K562 (cell line): ENCODE results near the gene NIPA2. TPM values are rescaled to one million over a fixed set of nuclear protein-coding genes. Genes with fewer than 3 reads are reported as not detected.

Experiments used
- ATAC-seq: fragments of 200-7000 bp; cut with Tn5 transposase; 3 replicates; pipeline ENCODE4 v1.9.1; 2020; ENCODE audit warnings: moderate library complexity
- BruUV-seq: library from RNA; stranded (reverse); fragments of 400-500 nt; replicated peaks from 2 replicates; lab custom pipeline; 2021; lab: Mats Ljungman, UMichigan
- CTCF ChIA-PET: fragments of 300-600 bp; formaldehyde crosslinking; extraction: SDS; loops from one replicate; lab custom pipeline; 2021; ENCODE audit warnings: low intra/inter-chr PET ratio; lab: Yijun Ruan, JAX
- POLR2A ChIA-PET: fragments of 300-600, 350-650 bp; sonication (Branson Sonifier 250); formaldehyde crosslinking; extraction: SDS; loops from one replicate; lab custom pipeline; 2021; ENCODE audit warnings: antibody characterized with exemption, inconsistent platforms; lab: Yijun Ruan, JAX
- DNase-seq, 4 experiments: peaks; one replicate each; pipeline versions ENCODE4 v3.0.0 to v3.0.0-alpha.2; 2011 to 2018; ENCODE audit warnings: low spot score in 3 of 4, mixed read lengths in 3 of 4; ENCODE audit errors: extremely low read depth in 1 of 4
- FAIRE-seq: peaks from 2 replicates; lab custom pipeline; 2011; peaks lifted over from hg19 to GRCh38; lab: Jason Lieb, UNC
- H2AFZ ChIP-seq: 2 replicates; pipeline ENCODE4 v1.6.0; 2011; ENCODE audit warnings: low read depth, low read length, control low read depth, inconsistent platforms
- H3K27ac ChIP-seq: fragments of 200-600 bp; 3 replicates; pipeline ENCODE4 v1.8.0; 2011; ENCODE audit warnings: low read depth, mild to moderate bottlenecking, control low read depth, inconsistent platforms, low read length, moderate library complexity, mixed read lengths; ENCODE audit errors: extremely low read depth
- H3K27me3 ChIP-seq, 2 experiments: fragments of 300-600 bp in 1 of 2; 2 replicates in 1 of 2; 3 replicates in 1 of 2; pipeline versions ENCODE4 v1.6.0 to v1.8.0; 2011; ENCODE audit warnings: inconsistent platforms in 2 of 2, low read length in 2 of 2, mild to moderate bottlenecking in 1 of 2, mixed read lengths in 1 of 2, moderate library complexity in 1 of 2; ENCODE audit not compliant: control insufficient read depth in 2 of 2, insufficient read depth in 2 of 2
- H3K36me3 ChIP-seq: fragments of 300-600 bp; 3 replicates; pipeline ENCODE4 v1.8.0; 2011; ENCODE audit warnings: mild to moderate bottlenecking, low read length, inconsistent platforms; ENCODE audit not compliant: control insufficient read depth, insufficient read depth
- H3K4me1 ChIP-seq, 2 experiments: fragments of 200-600 bp in 1 of 2; replicated peaks in 1 of 2; 2 replicates in 1 of 2; 3 replicates in 1 of 2; pipeline versions ENCODE4 v1.5.1 to v1.8.0; 2011; ENCODE audit warnings: inconsistent platforms in 2 of 2, low read length in 2 of 2, mild to moderate bottlenecking in 1 of 2, mixed read lengths in 1 of 2, moderate library complexity in 1 of 2; ENCODE audit not compliant: control insufficient read depth in 2 of 2, insufficient read depth in 2 of 2
- H3K4me2 ChIP-seq: 2 replicates; pipeline ENCODE4 v1.6.1; 2011; ENCODE audit warnings: low read length, control low read depth, inconsistent platforms, mixed read lengths; ENCODE audit not compliant: insufficient read depth
- H3K4me3 ChIP-seq: fragments of 200-600 bp; sonication (generic), shearing (Covaris generic); 2 replicates; pipeline ENCODE4 v1.5.1; 2016; ENCODE audit warnings: control low read depth, inconsistent platforms
- H3K79me2 ChIP-seq: fragments of 200-600 bp; 3 replicates; pipeline ENCODE4 v1.8.0; 2011; ENCODE audit warnings: low read length, inconsistent platforms; ENCODE audit not compliant: control insufficient read depth, insufficient read depth
- H3K9ac ChIP-seq, 2 experiments: 2 replicates each; pipeline versions ENCODE4 v1.6.0 to v1.6.1; 2011; ENCODE audit warnings: low read depth in 2 of 2, low read length in 2 of 2, control low read depth in 1 of 2, inconsistent platforms in 1 of 2, mild to moderate bottlenecking in 1 of 2, mixed read lengths in 1 of 2; ENCODE audit not compliant: insufficient read depth in 1 of 2
- H3K9me1 ChIP-seq: one replicate; pipeline ENCODE4 v1.6.0; 2011; ENCODE audit warnings: inconsistent platforms, mild to moderate bottlenecking, low read length, moderate library complexity; ENCODE audit not compliant: control insufficient read depth, insufficient read depth
- H3K9me3 ChIP-seq: replicated peaks from 2 replicates; pipeline ENCODE4 v1.5.1; 2011; ENCODE audit warnings: low read depth, low read length, inconsistent platforms; ENCODE audit not compliant: control insufficient read depth, insufficient read depth
- H4K20me1 ChIP-seq: replicated peaks from 2 replicates; pipeline ENCODE4 v1.6.1; 2011; ENCODE audit warnings: low read length, inconsistent platforms, mixed read lengths; ENCODE audit not compliant: control insufficient read depth, insufficient read depth
- ASH1L ChIP-seq: fragments of 450-650 bp; IDR thresholded peaks from 2 replicates; pipeline ENCODE4 v1.6.1; 2018; ENCODE audit warnings: borderline replicate concordance, mild to moderate bottlenecking, low read depth; ENCODE audit not compliant: partially characterized antibody
- ATF1 ChIP-seq, 2 experiments: fragments of 450-650 bp in 1 of 2; IDR thresholded peaks; 2 replicates each; pipeline ENCODE4 v1.6.1; 2016; ENCODE audit warnings: missing compliant biosample characterization in 1 of 2, missing genetic modification characterization in 1 of 2
- FOSL1 ChIP-seq: fragments of 200-800 bp; sonication (Bioruptor generic); conservative IDR thresholded peaks from 2 replicates; pipeline ENCODE4 v1.6.1; 2016; ENCODE audit warnings: missing genetic modification characterization, missing compliant biosample characterization
- FOXA3 ChIP-seq, 2 experiments: fragments of 450-650 bp in 1 of 2; sonication (generic) in 1 of 2; formaldehyde crosslinking; IDR thresholded peaks in 1 of 2; conservative IDR thresholded peaks in 1 of 2; 2 replicates each; pipeline versions ENCODE4 v1.4.0 to v1.8.0; 2020 to 2022; ENCODE audit warnings: mild to moderate bottlenecking in 2 of 2, missing genetic modification reagents in 1 of 2
- LCOR ChIP-seq: sonication (generic); formaldehyde crosslinking; IDR thresholded peaks from 2 replicates; pipeline ENCODE4 v1.8.0; 2022; ENCODE audit warnings: mild to moderate bottlenecking, missing genetic modification reagents
- MYBL2 ChIP-seq, 2 experiments: fragments of 450-650 bp in 1 of 2; sonication (generic) in 1 of 2; formaldehyde crosslinking in 1 of 2; IDR thresholded peaks; 2 replicates each; pipeline versions ENCODE4 v1.6.1 to v1.8.1; 2017 to 2022; ENCODE audit warnings: borderline replicate concordance in 1 of 2, inconsistent platforms in 1 of 2, low read depth in 1 of 2, mild to moderate bottlenecking in 1 of 2, missing genetic modification reagents in 1 of 2, moderate library complexity in 1 of 2
- PTRF ChIP-seq: fragments of 450-650 bp; IDR thresholded peaks from 2 replicates; pipeline ENCODE4 v1.6.1; 2016; ENCODE audit warnings: mild to moderate bottlenecking, missing genetic modification characterization, missing compliant biosample characterization
- YY1 ChIP-seq, 3 experiments: IDR thresholded peaks; 2 replicates each; pipeline ENCODE4 v1.6.1; 2011; ENCODE audit warnings: low read length in 2 of 3, mild to moderate bottlenecking in 2 of 3, moderate library complexity in 2 of 3, borderline replicate concordance in 1 of 3, control low read depth in 1 of 3, low read depth in 1 of 3; ENCODE audit not compliant: insufficient read depth in 3 of 3, insufficient replicate concordance in 2 of 3, control insufficient read depth in 1 of 3, insufficient read length in 1 of 3; ENCODE audit errors: extremely low read depth in 1 of 3
- ZNF589 ChIP-seq: fragments of 200-800 bp; sonication (Bioruptor generic); IDR thresholded peaks from 2 replicates; pipeline ENCODE4 v1.6.1; 2016; ENCODE audit warnings: low read depth, missing genetic modification characterization, missing compliant biosample characterization
- WGBS: fragments of 100-300 bp; shearing (Covaris generic); methylation state at CpG from one replicate; pipeline ENCODE4 v1.1.6; 2016; ENCODE audit warnings: low coverage, mixed read lengths; ENCODE audit not compliant: insufficient coverage; ENCODE audit errors: missing lambda C conversion rate; 5-methylcytosine and 5-hydroxymethylcytosine counted together
- in situ Hi-C: fragments of 300-500 bp; cut with MboI; formaldehyde crosslinking; loops from 4 replicates; pipeline ENCODE4 v1.15.0; 2018; ENCODE audit warnings: inconsistent platforms, mixed read lengths
- intact Hi-C: fragments of 100-400 bp; cut with micrococcal nuclease; formaldehyde crosslinking; loops from 2 replicates; pipeline ENCODE4 v1.14.2; 2022
- polyA plus RNA-seq, 8 experiments: library from polyadenylated mRNA; depleted of rRNA in 4 of 8; stranded (reverse) in 5 of 8; unstranded in 3 of 8; fragments of >200 nt; fragmentation: Nextera tagmentation in 2 of 8; fragmentation: Illumina TruSeq in 1 of 8; extraction: Ambion mirVana in 2 of 8; extraction: Trizol in 1 of 8; gene quantifications; 2 replicates each; pipeline versions ENCODE4 v1.2.1 to v1.2.3, GENCODE V29; 2011 to 2014; ENCODE audit warnings: inconsistent platforms in 1 of 8, missing spikeins in 1 of 8
- total RNA-seq, 7 experiments: library from RNA; depleted of rRNA in 6 of 7; stranded (reverse); fragments of >200 nt in 6 of 7; fragmentation: Illumina TruSeq in 2 of 7; extraction: Trizol in 2 of 7; gene quantifications; 2 replicates each; pipeline versions ENCODE4 v1.2.1 to v1.2.3, GENCODE V29; 2011 to 2021; ENCODE audit warnings: low replicate concordance in 1 of 7
- TF ChIP-seq, protein P1 (sequence below): fragments of 450-650 bp; IDR thresholded peaks from 2 replicates; pipeline ENCODE4 v1.6.1; 2018; ENCODE audit not compliant: partially characterized antibody

The NIPA2 gene
- total and polyA plus RNA-seq, 9 of the 15 experiments (the other 6 are each of a cell fraction or from before 2014, with no cell fraction given): 18.7 to 107 (median 87.3) TPM

DNA sequence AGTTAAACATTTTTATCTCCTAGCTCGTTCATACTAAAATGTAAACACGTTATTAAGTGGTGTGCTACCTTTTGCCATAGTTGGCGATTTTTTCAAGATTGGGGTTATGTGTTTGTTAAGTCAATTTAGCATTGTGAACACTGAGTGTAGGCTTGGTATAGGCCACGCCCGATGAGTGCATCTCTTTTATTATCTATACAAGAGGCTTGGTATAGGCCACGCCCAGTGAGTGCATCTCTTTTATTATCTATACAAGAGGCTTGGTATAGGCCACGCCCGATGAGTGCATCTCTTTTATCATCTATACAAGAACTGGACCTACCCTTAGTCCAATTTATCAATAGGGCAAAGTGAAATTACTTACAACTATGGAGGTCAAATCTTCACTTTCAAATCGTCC, 70.4 kb downstream of the NIPA2 start:
- ATAC-seq: 0 out of 3 replicates have a peak, but pooled peaks have one; percentile 35
- Histone ChIP-seq H3K4me3 (no peak overlapping the region), H2AFZ (no peak overlapping the region), H3K79me2 (no peaks in the 10 kb centered on the region), H3K4me2 (no peak overlapping the region), H3K9me1 (no peaks in the 10 kb centered on the region), H3K36me3 (peaks cover 36% of the 10 kb centered on the region; the same call in 2 of the 3 replicates), H3K27me3 (no peaks in the 10 kb centered on the region), H3K9ac (no peak overlapping the region), H3K4me1 (peaks cover 0 to 3% of the 10 kb centered on the region in 2 experiments; a peak in 3 of 5 replicates), H3K27ac (no peak overlapping the region), H3K9me3 (no peaks in the 10 kb centered on the region), H4K20me1 (no peaks in the 10 kb centered on the region)
- intact Hi-C loops: no loop called here
- TF ChIP-seq ASH1L: no peak
- no peak for TF ChIP-seq ZNF589 (CRISPR knock-in tag)
- no peak for FAIRE-seq
- POLR2A ChIA-PET: interaction anchor here (0.6 kb wide), 1 partner anchor 192 kb away, joined by 3 read pairs; no protein-coding TSS in a partner anchor
- DNase-seq: no peak
- CTCF ChIA-PET: no interaction called here
- 78% methylated on average over 9 of the region's 9 CpGs for WGBS
- no TSS peak for BruUV-seq
- in situ Hi-C loops: no loop called here

DNA sequence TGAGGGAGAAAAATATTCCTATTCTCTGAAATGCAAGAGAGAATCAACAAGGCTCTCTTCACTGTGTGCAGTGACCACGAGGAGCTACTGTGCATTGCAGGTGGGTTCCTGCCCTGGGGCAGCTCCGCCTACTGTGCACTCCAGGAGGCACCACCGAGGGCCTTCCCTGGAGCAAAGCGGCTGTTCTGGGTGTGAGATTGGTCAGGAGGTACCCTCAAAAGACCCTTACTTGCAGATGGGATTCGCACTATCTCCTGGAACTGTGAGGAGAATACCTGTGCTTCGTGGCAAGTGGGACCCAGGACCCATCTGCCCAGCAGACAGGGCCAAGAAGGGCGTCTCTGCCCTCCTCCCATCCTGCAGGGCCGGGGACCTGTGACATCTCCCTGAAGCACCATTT, 72.8 kb downstream of the NIPA2 start:
- 75% methylated on average over 8 of the region's 8 CpGs for WGBS
- in situ Hi-C loops (no loop called here), intact Hi-C loops (no loop called here)
- peaks cover 46% of the 10 kb centered on the region; the same call in 2 of the 3 replicates for H3K36me3 ChIP-seq
- H3K9me3 ChIP-seq: no peaks in the 10 kb centered on the region
- H3K4me3 ChIP-seq: no peak overlapping the region
- no peak overlapping the region for H3K4me2 ChIP-seq
- H3K27ac ChIP-seq: no peak overlapping the region
- FAIRE-seq (no peak), ATAC-seq (peak; percentile 33; the same call in 1 of the 3 replicates), DNase-seq (no peak)
- H2AFZ ChIP-seq: no peak overlapping the region
- H3K9me1 ChIP-seq: no peaks in the 10 kb centered on the region
- ChIA-PET POLR2A (no interaction called here), CTCF (no interaction called here)
- H3K4me1 ChIP-seq: peaks cover 0 to 3% of the 10 kb centered on the region in 2 experiments; a peak in 3 of 5 replicates
- H4K20me1 ChIP-seq: no peaks in the 10 kb centered on the region
- no peaks in the 10 kb centered on the region for H3K27me3 ChIP-seq
- H3K79me2 ChIP-seq: no peaks in the 10 kb centered on the region
- H3K9ac ChIP-seq: no peak overlapping the region
- BruUV-seq: no TSS peak
- TF ChIP-seq YY1 (IDR thresholded peaks at IDR 0.05; ENCODE audit: borderline replicate concordance in 1 of 3, control insufficient read depth in 1 of 3, extremely low read depth in 1 of 3, insufficient read depth in 3 of 3, insufficient read length in 1 of 3, insufficient replicate concordance in 2 of 3, low read depth in 1 of 3, low read length in 2 of 3) (no peak), MYBL2 (IDR thresholded peaks at IDR 0.05; ENCODE audit: low read depth) (no peak), MYBL2 (CRISPR knock-in tag; IDR thresholded peaks at IDR 0.05; ENCODE audit: borderline replicate concordance) (no peak), LCOR (CRISPR knock-in tag) (no peak), PTRF (tag) (no peak), FOXA3 (CRISPR knock-in tag; conservative IDR thresholded peaks at IDR 0.05 in 1 of 2, IDR thresholded peaks at IDR 0.05 in 1 of 2) (no peak), ATF1 (CRISPR knock-in tag; IDR thresholded peaks at IDR 0.05) (no peak), ATF1 (tag; IDR thresholded peaks at IDR 0.05) (no peak), FOSL1 (no peak)
- TF ChIP-seq, protein P1, sequence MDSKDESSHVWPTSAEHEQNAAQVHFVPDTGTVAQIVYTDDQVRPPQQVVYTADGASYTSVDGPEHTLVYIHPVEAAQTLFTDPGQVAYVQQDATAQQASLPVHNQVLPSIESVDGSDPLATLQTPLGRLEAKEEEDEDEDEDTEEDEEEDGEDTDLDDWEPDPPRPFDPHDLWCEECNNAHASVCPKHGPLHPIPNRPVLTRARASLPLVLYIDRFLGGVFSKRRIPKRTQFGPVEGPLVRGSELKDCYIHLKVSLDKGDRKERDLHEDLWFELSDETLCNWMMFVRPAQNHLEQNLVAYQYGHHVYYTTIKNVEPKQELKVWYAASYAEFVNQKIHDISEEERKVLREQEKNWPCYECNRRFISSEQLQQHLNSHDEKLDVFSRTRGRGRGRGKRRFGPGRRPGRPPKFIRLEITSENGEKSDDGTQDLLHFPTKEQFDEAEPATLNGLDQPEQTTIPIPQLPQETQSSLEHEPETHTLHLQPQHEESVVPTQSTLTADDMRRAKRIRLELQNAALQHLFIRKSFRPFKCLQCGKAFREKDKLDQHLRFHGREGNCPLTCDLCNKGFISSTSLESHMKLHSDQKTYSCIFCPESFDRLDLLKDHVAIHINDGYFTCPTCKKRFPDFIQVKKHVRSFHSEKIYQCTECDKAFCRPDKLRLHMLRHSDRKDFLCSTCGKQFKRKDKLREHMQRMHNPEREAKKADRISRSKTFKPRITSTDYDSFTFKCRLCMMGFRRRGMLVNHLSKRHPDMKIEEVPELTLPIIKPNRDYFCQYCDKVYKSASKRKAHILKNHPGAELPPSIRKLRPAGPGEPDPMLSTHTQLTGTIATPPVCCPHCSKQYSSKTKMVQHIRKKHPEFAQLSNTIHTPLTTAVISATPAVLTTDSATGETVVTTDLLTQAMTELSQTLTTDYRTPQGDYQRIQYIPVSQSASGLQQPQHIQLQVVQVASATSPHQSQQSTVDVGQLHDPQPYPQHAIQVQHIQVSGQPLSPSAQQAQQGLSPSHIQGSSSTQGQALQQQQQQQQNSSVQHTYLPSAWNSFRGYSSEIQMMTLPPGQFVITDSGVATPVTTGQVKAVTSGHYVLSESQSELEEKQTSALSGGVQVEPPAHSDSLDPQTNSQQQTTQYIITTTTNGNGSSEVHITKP: no peak
